Fibroblast of the aortic adventitia (primary cell): Measurements from ENCODE around the gene CTSC. TPM values are rescaled to one million over a fixed set of nuclear protein-coding genes. Genes with fewer than 3 reads are reported as not detected.

Experiments
- DNase-seq: peaks from one replicate; pipeline ENCODE4 v3.0.0-alpha.2; 2010; ENCODE audit warnings: low read depth
- H3K4me3 ChIP-seq: 2 replicates; pipeline ENCODE4 v1.5.1; 2011; ENCODE audit warnings: low read depth, mild to moderate bottlenecking, control low read depth, low read length, moderate library complexity
- CTCF ChIP-seq: IDR thresholded peaks from 2 replicates; pipeline ENCODE4 v1.5.1; 2011; ENCODE audit warnings: mild to moderate bottlenecking, low read length, control low read depth, inconsistent platforms; ENCODE audit not compliant: insufficient read depth
- total RNA-seq: library from RNA; depleted of rRNA; stranded (reverse); fragments of >200 nt; gene quantifications from 2 replicates; pipeline ENCODE4 v1.2.3, GENCODE V29; 2012; ENCODE audit warnings: low replicate concordance

The CTSC gene
- total RNA-seq, 1 donor = 69.1 TPM

GRCh38 chr11:88301488-88302140 is 35.9 kb downstream of the CTSC start:
- peak; percentile 39 for DNase-seq
- H3K4me3 ChIP-seq = no peak overlapping the region
- no peak for TF ChIP-seq CTCF

- DNase-seq = no peak
- no peak overlapping the region for H3K4me3 ChIP-seq
- no peak for TF ChIP-seq CTCF
These were observed 36.5 kb downstream of the CTSC start for GRCh38 chr11:88300888-88301487.

GRCh38 chr11:88297863-88298262 is 39.7 kb downstream of the CTSC start:
- TF ChIP-seq CTCF = no peak
- no peak overlapping the region for H3K4me3 ChIP-seq
- DNase-seq = no peak

- H3K4me3 ChIP-seq = no peak overlapping the region
- DNase-seq = no peak
- no peak for TF ChIP-seq CTCF
These were observed 40.1 kb downstream of the CTSC start for GRCh38 chr11:88297421-88297820.

DNA sequence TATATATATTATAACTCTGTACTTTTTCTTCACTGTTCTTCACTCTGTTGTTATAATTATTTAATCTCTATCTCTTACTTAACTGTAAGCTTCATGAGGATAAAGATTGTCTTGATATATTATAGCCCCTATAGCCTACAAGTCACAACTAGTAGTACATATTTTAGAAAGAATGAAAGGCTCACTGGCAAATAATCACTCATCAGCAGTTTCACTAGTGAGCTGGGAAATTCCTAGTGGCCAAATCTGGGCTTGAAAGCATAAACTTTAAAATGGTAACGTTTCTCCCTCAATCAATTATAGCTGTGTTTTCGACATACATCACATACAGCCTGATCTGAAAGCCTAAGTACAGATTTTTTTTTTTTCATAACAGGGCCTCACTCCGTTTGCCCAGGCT is 42.5 kb downstream of the CTSC start:
- no peak for DNase-seq
- H3K4me3 ChIP-seq = no peak overlapping the region
- no peak for TF ChIP-seq CTCF

DNA sequence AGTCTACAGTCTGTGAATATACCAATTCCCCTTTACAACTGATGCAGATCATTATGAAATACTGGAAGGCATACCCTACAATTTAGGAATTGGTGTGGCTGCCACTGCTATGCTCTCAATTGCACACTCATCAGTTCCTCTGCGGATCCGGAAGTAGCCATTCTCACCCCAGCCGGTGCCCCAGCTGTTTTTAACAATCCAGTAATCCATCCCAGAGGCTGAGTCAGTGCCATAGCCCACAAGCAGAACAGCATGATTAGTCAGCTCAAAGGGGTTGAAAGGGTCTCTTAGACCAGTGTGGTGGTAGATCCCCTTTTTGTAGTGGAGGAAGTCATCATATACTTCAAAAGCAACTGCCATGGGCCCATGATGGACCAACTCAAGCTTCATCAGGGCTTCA is 43.6 kb downstream of the CTSC start:
- TF ChIP-seq CTCF = no peak
- no peak overlapping the region for H3K4me3 ChIP-seq
- no peak for DNase-seq
